ENCODE measurements around the gene POU2AF3. TPM values are rescaled to one million over a fixed set of nuclear protein-coding genes. Genes with fewer than 3 reads are reported as not detected.
A peak's percentile ranks its signal among the peaks of the same experiment; 100 is the strongest.

The POU2AF3 gene
- total RNA-seq, 1 donor from 2014 or later: 4.2 TPM

DNA sequence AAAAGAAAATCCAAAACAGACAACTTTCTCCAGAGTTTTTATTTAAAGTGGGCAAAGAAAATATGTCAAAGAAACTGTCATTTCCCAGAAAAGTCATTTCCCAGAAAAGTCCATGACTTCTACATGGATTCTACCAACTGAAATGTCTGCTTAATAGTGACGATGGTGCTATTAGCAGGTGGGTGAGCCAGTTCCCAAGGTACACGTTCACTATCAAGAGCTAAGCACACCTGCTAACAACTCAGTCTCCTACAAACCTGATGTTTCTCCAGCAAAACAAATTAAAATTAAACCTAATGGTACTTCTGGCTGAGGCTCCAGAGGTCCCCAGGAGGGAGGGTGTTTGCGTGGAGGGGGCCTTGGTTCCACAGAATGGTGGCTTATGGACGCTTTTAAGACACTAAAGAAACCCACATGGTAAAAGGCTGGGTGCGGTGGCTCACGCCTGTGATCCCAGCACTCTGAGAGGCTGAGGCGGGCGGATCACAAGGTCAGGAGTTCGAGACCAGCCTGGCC, 53.9 kb downstream of the POU2AF3 start:
- TF ChIP-seq, protein P1, sequence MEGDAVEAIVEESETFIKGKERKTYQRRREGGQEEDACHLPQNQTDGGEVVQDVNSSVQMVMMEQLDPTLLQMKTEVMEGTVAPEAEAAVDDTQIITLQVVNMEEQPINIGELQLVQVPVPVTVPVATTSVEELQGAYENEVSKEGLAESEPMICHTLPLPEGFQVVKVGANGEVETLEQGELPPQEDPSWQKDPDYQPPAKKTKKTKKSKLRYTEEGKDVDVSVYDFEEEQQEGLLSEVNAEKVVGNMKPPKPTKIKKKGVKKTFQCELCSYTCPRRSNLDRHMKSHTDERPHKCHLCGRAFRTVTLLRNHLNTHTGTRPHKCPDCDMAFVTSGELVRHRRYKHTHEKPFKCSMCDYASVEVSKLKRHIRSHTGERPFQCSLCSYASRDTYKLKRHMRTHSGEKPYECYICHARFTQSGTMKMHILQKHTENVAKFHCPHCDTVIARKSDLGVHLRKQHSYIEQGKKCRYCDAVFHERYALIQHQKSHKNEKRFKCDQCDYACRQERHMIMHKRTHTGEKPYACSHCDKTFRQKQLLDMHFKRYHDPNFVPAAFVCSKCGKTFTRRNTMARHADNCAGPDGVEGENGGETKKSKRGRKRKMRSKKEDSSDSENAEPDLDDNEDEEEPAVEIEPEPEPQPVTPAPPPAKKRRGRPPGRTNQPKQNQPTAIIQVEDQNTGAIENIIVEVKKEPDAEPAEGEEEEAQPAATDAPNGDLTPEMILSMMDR (IDR thresholded peaks at IDR 0.05; ENCODE audit: unreplicated experiment): no peak
- Mint-ChIP-seq H3K4me1 (ENCODE audit: low read depth) (peaks cover 48% of the 10 kb centered on the region), H3K9me3 (ENCODE audit: low read depth) (no peaks in the 10 kb centered on the region), H3K36me3 (ENCODE audit: insufficient read depth) (no peaks in the 10 kb centered on the region), H3K27ac (no peak overlapping the region), H3K27me3 (peaks cover 4% of the 10 kb centered on the region), H3K4me3 (ENCODE audit: low read depth) (no peak overlapping the region)
- DNase-seq (ENCODE audit: low spot score, unreplicated experiment): no peak

DNA sequence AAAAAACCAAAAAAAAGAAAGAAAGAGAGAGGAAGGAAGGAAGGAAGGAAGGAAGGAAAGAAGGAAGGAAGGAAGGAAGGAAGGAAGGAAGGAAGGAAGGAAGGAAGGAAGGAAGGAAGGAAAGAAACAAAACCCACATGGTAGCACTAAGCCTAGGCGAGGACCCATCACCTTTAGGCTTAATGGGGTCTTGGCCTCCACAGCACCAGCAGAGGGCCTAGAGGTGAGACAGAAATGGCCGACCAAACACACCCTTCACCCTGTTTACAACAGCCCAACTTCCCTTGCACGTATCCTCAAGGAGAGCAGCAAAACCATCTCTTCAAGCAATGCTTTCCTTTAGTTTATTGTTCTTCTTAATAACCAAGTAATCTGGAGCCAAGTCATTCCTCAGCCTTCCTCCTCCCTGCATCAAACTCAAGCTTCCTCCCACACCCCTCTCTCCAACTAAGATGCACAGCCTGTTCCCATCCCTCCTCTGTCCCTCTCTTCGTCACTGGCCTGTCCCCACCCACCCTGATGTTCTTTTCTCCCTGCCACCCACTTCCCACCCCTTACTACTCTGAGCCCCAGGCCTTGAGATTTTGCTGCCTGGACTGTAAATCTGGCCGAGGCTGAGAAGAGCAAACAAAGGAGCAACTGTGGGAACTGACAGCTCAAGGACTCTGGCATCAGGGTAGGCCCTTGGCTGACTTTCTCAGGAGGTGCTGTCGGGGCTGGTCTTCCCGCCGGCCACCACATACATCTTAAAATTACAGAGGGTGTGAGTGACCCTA, 54.8 kb downstream of the POU2AF3 start:
- peaks cover 48% of the 10 kb centered on the region for H3K4me1 Mint-ChIP-seq (ENCODE audit: low read depth)
- no peak overlapping the region for H3K4me3 Mint-ChIP-seq (ENCODE audit: low read depth)
- peak overlapping the region; percentile 30 for H3K27ac Mint-ChIP-seq
- H3K36me3 Mint-ChIP-seq (ENCODE audit: insufficient read depth): no peaks in the 10 kb centered on the region
- no peaks in the 10 kb centered on the region for H3K9me3 Mint-ChIP-seq (ENCODE audit: low read depth)
- TF ChIP-seq, protein P1 (IDR thresholded peaks at IDR 0.05; ENCODE audit: unreplicated experiment): no peak
- peaks cover 4% of the 10 kb centered on the region for H3K27me3 Mint-ChIP-seq
- DNase-seq (ENCODE audit: low spot score, unreplicated experiment): no peak

DNA sequence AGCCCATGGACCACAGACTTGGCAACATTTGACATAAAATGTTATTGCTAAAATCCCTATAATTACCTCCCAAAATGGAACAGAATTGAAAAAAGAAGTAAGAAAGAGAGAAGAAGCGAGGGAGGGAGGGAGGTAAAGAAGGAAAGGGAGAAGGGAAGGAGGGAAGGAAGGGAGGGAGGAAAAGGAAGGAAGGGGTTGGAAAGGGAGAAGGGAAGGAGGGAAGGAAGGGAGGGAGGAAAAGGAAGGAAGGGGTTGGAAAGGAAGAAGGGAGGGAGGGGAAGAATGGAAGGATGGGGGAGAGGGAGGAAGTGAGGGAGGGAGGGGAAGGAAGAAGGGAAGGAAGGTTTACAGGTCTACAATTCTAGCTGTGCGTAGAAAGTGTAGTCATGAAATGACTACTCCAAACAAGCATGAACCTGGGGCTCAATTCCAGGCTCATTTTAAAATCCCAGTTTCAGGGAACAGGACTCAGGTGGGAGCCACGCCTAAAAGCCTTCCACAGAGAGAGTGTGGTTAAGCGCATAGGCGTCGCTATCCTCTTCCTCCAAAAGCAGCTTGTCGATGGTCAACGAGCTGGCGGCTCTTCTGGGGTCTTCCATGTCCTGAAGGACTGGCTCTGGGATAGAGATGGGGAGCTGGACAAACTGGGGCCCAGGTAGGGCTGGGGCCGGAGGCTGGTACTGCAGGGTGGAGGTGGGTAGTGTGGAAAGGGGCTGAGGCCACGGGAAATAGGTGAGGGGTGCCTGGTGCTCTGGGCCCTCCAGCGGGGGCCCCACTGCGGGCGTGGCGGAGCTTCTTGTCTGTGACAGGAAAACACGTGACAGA, 55.6 kb downstream of the POU2AF3 start:
- Mint-ChIP-seq H3K4me1 (ENCODE audit: low read depth) (peaks cover 48% of the 10 kb centered on the region), H3K4me3 (ENCODE audit: low read depth) (no peak overlapping the region), H3K27me3 (peaks cover 4% of the 10 kb centered on the region), H3K9me3 (ENCODE audit: low read depth) (no peaks in the 10 kb centered on the region), H3K36me3 (ENCODE audit: insufficient read depth) (no peaks in the 10 kb centered on the region), H3K27ac (no peak overlapping the region)
- TF ChIP-seq, protein P1 (IDR thresholded peaks at IDR 0.05; ENCODE audit: unreplicated experiment): no peak
- DNase-seq (ENCODE audit: low spot score, unreplicated experiment): no peak

DNA sequence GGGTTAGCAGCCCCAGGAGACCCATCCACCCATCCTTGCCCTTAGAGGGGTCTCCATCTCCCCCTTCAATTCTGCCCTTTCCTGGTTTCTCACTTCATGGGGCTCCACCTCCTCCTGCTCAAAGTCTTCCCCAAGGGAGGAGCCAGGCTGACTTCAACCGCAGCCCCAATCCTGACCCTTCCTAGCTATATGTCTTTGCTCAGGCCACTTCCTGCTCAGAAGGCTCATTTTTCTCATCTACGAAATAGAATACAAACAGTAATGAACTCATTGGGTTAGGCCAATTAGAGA, 56.2 kb downstream of the POU2AF3 start:
- Mint-ChIP-seq H3K27ac (no peak overlapping the region), H3K27me3 (peaks cover 4% of the 10 kb centered on the region), H3K4me1 (ENCODE audit: low read depth) (peaks cover 48% of the 10 kb centered on the region), H3K4me3 (ENCODE audit: low read depth) (no peak overlapping the region), H3K9me3 (ENCODE audit: low read depth) (no peaks in the 10 kb centered on the region), H3K36me3 (ENCODE audit: insufficient read depth) (no peaks in the 10 kb centered on the region)
- no peak for DNase-seq (ENCODE audit: low spot score, unreplicated experiment)
- TF ChIP-seq, protein P1 (IDR thresholded peaks at IDR 0.05; ENCODE audit: unreplicated experiment): no peak

- Mint-ChIP-seq H3K4me1 (ENCODE audit: low read depth) (peaks cover 52% of the 10 kb centered on the region), H3K27ac (no peak overlapping the region), H3K9me3 (ENCODE audit: low read depth) (no peaks in the 10 kb centered on the region), H3K4me3 (ENCODE audit: low read depth) (no peak overlapping the region), H3K36me3 (ENCODE audit: insufficient read depth) (no peaks in the 10 kb centered on the region), H3K27me3 (peaks cover 4% of the 10 kb centered on the region)
- no peak for DNase-seq (ENCODE audit: low spot score, unreplicated experiment)
- TF ChIP-seq, protein P1 (IDR thresholded peaks at IDR 0.05; ENCODE audit: unreplicated experiment): no peak
Observed at GRCh38 chr11:111355101-111355500, 56.8 kb downstream of the POU2AF3 start.
